NOMO-1 (cell line): ENCODE data around the gene BST2.
"Not testable (repeated sequence)": the region's sequence is repeated elsewhere in the genome, so short reads cannot be mapped to it uniquely, and the experiment has no call there.

Experiments
- DNase-seq, 2 experiments: peaks; one replicate each; lab custom pipeline; 2025; ENCODE audit not compliant: unreplicated experiment in 2 of 2; lab: John Stamatoyannopoulos, UW

Gene BST2

GRCh38 chr19:17390665-17391370 is 14.6 kb downstream of the BST2 start:
- peak; percentile 87 to 90 for DNase-seq

DNA sequence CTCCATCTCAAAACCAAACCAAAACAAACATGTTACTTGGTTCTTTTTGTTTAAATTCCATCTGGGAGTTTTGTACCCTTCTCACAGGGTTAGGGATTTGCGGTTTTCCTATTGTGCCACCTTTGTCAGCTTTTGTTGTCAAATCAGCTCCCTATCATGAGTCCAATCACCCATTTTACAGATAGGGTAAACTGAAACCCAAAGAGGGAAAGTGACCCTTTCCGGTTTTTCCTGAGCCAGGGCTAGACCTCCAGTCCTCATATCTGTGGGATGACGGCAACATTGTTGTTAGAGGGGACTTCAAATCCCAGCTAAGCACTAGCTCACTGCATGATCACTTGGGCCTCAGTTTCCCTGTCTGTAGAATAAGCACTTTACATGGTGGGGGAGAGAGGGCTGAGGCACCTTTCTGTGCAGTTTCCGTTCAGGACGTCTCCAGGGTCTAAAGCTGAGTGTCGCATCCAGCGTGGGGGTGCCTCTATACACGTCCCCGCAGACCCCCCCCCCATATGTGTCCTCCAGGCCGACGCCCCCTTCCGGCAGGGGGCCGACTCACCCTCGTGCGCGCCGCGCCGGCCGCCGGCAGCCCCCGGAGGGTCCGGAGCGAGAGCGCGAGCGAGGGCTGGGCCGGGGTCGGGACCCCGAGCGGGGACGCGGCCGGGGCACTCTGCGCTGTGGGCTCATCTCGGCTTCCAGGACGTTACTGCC is 15.3 kb downstream of the BST2 start:
- no peak for DNase-seq

DNA sequence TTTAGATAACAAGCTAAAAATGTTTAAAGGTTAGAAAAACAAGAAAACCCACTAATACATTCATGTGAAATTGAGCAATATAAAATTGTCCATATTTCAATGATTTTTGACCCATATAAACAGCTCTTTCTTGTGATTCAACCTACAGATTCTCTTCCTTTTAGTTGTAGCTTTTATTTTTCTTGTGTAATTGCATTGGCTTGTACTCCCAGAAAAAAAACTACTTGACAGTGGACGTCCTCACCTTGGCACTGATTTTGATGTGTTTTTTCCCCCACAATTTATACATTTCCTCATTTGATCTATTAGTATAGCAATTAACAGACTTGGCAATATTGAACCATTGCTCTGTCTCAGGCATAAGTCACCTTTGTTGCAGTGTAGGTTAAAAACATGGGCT is 16.1 kb downstream of the BST2 start:
- DNase-seq, result no peak

GRCh38 chr19:17385878-17386611 is 19.4 kb downstream of the BST2 start:
- DNase-seq, result peak; percentile 43 to 46

DNA sequence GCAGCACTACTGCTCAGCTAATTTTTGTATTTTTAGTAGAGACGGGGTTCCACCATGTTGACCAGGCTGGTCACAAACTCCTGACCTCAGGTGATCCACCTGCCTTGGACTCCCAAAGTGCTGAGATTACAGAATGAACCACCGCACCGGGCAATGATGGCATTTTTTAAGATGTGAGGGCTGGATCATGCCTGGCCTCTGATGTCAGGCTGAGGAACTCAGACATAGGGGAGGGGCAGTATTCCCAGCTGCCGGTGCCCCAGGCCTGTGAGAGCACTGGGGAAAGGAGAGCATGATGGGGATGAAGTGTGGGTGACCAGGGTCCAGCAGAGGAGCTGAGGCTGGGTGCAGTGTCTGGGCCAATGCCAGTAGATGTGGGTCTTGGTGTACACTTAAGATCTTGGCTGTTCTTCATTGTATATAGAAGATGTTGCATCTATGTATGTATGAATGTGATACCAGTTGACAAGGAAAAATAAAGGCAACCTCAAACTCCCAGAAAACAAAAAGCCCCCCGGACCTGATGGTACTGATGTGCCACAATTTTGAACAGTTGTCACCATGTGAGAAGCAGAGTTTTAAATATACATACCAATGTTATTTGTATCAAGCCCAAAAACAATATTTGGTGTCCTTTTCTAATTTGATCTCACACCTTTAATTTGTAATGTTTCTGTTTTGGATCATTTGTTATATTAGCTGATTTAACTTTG is 24.8 kb downstream of the BST2 start:
- no peak for DNase-seq

DNA sequence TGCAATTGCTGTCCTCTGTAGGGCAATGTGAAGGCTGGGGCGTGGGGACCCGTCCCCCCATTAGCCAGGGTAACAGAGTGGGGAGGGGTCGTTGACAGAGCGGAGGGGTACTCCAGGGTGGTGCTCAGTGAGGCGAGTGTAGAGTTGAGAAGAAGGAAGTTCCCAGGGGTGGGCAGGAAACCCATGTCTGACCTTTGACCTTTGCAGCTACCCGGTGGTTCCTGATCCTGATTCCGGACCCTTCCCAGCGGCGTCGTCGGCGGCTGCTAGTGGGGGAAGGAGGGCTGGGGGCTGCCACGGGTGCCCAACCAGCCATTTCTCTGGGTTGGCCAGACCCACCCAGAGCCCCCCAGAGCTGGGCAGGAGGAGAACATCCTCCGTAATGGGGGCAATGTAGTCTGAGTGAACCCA is 26.2 kb downstream of the BST2 start:
- no peak for DNase-seq

DNA sequence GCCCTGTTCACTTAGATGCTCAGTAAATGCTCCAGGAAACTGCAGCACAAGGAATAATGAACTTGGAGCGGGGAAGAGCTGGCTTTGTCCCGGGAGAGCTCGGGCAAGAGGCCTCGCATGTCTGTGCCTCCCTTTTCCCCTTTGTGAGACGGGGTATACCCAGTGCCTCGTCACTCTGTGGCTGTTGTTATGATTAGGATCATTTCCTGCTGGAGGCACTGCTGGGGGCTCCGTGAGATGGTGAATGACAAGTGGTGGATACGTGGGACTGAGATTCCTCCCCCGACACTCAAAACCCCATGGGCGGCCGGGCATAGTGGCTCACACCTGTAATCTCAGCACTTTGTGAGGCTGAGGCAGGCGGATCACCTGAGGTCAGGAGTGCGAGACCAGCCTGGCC is 27.2 kb downstream of the BST2 start:
- no peak for DNase-seq

- no peak for DNase-seq
Observed at GRCh38 chr19:17376935-17377600, 28.4 kb downstream of the BST2 start, which contains the start of gene PLVAP. Gene PLVAP (minus strand): TSS chr19:17377342. CDS start chr19:17377288, 54 bp downstream.

DNA sequence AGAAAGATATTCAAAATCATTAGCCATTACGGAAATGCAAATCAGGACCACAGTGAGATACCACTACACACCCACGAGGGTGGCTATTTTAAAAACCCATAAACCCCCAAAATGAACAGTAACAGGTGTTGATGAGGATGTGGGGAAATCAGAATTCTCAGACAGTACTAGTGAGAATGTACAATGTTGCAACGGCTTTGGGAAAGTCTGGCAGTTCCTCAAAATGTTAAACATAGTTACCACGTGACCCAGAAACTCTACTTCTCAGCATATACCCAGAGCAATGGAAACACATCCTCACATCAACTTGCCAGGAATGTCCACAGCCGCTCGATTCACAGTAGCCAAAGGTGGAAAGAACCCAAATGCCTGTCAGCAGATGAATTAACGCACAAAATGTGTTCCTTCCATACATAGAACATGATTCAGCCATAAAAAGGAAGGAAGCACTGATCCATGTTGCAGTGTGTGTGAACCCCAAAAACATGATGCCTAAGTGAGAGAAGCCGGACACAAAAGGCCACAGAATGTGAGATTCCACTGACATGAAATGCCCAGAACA is 35.3 kb downstream of the BST2 start:
- peak; percentile 66 to 88 for DNase-seq

- DNase-seq, result no peak
Observed at GRCh38 chr19:17365361-17365760, 40.1 kb downstream of the BST2 start.

DNA sequence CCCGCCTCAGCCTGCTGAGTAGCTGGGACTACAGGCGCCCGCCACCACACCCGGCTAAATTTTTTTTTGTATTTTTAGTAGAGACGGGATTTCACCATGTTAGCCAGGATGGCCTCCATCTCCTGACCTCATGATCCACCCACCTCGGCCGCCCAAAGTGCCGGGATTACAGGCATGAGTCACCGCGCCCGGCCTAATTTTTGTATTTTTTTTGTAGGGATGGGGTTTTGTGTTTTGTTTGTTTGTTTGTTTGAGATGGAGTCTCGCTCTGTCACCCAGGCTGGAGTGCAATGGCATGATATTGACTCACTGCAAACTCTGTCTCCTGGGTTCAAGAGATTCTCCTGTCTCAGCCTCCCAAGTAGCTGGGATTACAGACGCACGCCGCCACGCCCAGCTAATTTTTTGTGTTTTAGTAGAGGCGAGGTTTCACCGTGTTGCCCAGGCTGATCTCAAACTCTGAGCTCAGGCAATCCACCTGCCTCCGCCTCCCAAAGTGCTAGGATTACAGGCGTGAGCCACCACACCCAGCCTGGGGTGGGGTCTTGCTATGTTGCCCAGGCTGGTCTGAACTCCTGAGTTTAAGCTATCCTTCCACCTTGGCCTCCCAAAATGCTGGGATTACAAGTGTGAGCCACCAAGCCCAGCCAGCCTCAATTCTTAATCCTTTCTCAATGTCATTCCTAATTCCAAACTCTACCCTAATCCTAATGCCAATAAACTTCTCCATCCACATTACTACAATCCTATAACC is 41.4 kb downstream of the BST2 start:
- DNase-seq, result not testable (repeated sequence)

GRCh38 chr19:17359905-17360800 is 45.3 kb downstream of the BST2 start:
- no peak for DNase-seq

DNA sequence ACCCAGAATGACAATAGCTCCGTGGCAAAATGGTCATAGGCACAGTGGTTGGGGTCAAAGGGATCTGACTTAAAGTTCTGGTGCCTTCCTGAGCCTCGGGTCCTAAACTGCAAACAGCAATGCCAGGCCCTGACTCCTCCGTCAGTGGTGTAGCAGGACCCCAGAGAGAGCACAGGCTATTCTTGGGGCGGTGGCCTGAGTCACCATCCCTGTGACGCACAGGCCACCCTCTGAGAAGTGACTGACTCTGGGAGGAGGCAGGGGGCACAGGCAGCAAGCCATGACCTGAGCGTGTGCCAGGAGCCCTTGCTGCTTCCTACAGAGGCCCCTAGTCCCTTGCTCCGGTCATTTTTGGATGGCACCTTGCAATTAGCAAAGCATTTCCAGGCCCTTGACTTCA is 47.0 kb downstream of the BST2 start:
- DNase-seq, result no peak

DNA sequence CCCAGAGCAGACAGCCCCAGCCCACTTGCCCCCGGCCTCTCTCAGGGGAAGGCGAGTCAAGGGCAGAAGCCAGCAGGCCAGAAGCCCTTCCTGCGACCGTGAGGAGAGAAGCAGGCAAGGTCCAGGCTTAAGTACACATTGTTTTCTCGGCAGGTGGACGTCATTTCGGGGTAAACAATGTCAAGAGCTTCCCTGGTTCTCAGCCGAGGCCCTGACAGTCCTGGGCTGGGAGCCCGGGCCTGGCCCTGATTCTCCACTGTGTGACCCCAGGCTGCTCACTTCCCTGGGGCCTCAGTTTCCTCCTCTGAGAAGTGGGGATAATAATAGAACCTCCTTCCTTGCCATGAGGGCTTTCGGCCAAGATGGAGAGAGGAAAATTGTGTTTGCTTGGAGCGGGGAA is 47.7 kb downstream of the BST2 start:
- DNase-seq, result no peak

GRCh38 chr19:17357078-17357666 is 48.3 kb downstream of the BST2 start:
- no peak for DNase-seq

DNA sequence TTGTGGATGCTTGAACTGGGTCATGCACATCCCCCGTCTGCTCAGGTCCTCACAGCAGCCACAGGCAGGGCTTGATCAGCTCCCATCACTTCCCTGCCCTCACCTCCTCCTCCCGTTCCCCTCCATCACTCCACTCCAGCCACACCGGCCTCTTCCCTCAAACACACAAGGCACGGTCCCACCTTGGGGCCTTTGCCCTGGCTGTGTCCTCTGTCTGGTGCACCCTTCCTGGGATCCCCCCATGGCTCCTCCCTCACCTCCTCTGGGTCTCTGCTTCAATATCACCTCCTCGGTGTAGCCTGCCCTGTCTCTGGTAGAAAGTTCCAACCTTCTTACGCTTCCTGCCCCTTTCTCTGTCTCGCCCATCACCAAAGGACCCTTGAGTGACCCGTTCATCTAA is 52.0 kb downstream of the BST2 start:
- DNase-seq, result no peak
